Endothelial cell (in vitro differentiated cells): Measurements from ENCODE around the gene FGF11. TPM values are rescaled to one million over a fixed set of nuclear protein-coding genes. Genes with fewer than 3 reads are reported as not detected.

Source experiments
- DNase-seq: peaks from one replicate; pipeline ENCODE4 v3.0.0; 2021; ENCODE audit warnings: low spot score
- H3K27ac Mint-ChIP-seq: one replicate; pipeline ENCODE4 v1.8.0; 2021; ENCODE audit warnings: mixed read lengths, inconsistent platforms; ENCODE audit not compliant: unreplicated experiment
- H3K27me3 Mint-ChIP-seq: one replicate; pipeline ENCODE4 v1.8.0; 2021; ENCODE audit warnings: mild to moderate bottlenecking, moderate library complexity, mixed read lengths, inconsistent platforms; ENCODE audit not compliant: unreplicated experiment
- H3K36me3 Mint-ChIP-seq: one replicate; pipeline ENCODE4 v1.8.0; 2021; ENCODE audit warnings: mild to moderate bottlenecking, low read depth, mixed read lengths, inconsistent platforms; ENCODE audit not compliant: unreplicated experiment
- H3K4me1 Mint-ChIP-seq: one replicate; pipeline ENCODE4 v1.8.0; 2021; ENCODE audit warnings: mild to moderate bottlenecking, mixed read lengths, inconsistent platforms; ENCODE audit not compliant: unreplicated experiment
- H3K4me3 Mint-ChIP-seq: one replicate; pipeline ENCODE4 v1.8.0; 2021; ENCODE audit warnings: mild to moderate bottlenecking, mixed read lengths, inconsistent platforms; ENCODE audit not compliant: unreplicated experiment
- H3K9me3 Mint-ChIP-seq: one replicate; pipeline ENCODE4 v1.8.0; 2021; ENCODE audit warnings: mixed read lengths, inconsistent platforms; ENCODE audit not compliant: unreplicated experiment
- total RNA-seq: library from RNA; stranded (reverse); fragmentation: NEBNext Ultra II Directional; extraction: Animal tissue kit (Norgen Biotek cat#: 25700); gene quantifications from one replicate; pipeline ENCODE4 v1.2.1, GENCODE V29; 2021; ENCODE audit not compliant: unreplicated experiment
- TF ChIP-seq, protein P1 (sequence below): fragments of 200-600 bp; sonication (generic); IDR thresholded peaks from one replicate; pipeline ENCODE4 v1.5.0; 2021; ENCODE audit warnings: antibody characterized with exemption; ENCODE audit not compliant: unreplicated experiment

Gene FGF11
- total RNA-seq, 1 donor from 2014 or later = 19.7 TPM

DNA sequence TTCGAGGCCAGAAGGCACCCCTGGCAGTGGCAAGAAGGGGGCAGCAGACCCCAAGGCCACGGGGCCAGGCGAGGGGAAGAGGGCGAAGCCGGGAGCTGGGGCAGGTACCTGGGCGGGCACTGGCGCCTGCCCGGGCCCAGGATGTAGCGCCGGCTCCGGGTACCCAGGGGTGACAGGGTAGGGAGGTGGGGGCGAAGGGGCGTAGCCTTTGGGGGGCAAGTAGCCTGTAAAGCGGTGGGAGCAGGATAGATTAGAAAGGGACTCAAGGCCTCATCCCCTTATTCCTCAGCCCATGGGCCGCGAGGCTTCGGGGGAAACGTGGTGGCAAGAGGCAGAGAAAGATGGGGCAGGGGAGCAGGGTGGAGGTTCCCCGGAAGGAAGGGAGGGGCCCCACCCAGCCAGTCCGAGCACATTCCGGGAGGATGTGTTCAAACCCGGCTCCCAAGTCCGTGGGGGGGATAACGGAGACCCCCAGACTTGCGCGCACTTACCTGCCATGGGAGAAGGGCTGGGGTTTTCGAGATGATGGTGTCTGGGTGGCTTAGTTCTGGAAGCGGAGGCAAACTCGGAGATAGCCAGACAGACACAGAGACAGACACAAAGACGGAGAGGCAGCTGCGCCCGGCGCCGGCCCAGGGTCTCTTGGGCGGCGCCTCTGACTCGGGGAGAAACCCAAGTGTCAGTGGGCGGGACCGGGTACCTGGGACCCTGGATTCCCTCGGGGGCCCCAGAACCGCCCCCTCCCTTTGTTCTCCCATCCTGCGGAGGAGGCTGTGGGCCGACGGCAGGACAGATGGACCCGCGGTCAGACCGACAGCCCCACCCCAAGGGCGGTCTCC lies 45.5 kb upstream of the FGF11 start:
- Mint-ChIP-seq H3K27me3 (peaks cover 15% of the 10 kb centered on the region), H3K27ac (no peak overlapping the region), H3K36me3 (peaks cover 13% of the 10 kb centered on the region), H3K9me3 (no peaks in the 10 kb centered on the region), H3K4me1 (peaks cover 40% of the 10 kb centered on the region), H3K4me3 (peak overlapping the region; percentile 93)
- DNase-seq = no peak
- TF ChIP-seq, protein P1, sequence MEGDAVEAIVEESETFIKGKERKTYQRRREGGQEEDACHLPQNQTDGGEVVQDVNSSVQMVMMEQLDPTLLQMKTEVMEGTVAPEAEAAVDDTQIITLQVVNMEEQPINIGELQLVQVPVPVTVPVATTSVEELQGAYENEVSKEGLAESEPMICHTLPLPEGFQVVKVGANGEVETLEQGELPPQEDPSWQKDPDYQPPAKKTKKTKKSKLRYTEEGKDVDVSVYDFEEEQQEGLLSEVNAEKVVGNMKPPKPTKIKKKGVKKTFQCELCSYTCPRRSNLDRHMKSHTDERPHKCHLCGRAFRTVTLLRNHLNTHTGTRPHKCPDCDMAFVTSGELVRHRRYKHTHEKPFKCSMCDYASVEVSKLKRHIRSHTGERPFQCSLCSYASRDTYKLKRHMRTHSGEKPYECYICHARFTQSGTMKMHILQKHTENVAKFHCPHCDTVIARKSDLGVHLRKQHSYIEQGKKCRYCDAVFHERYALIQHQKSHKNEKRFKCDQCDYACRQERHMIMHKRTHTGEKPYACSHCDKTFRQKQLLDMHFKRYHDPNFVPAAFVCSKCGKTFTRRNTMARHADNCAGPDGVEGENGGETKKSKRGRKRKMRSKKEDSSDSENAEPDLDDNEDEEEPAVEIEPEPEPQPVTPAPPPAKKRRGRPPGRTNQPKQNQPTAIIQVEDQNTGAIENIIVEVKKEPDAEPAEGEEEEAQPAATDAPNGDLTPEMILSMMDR = no peak

DNA sequence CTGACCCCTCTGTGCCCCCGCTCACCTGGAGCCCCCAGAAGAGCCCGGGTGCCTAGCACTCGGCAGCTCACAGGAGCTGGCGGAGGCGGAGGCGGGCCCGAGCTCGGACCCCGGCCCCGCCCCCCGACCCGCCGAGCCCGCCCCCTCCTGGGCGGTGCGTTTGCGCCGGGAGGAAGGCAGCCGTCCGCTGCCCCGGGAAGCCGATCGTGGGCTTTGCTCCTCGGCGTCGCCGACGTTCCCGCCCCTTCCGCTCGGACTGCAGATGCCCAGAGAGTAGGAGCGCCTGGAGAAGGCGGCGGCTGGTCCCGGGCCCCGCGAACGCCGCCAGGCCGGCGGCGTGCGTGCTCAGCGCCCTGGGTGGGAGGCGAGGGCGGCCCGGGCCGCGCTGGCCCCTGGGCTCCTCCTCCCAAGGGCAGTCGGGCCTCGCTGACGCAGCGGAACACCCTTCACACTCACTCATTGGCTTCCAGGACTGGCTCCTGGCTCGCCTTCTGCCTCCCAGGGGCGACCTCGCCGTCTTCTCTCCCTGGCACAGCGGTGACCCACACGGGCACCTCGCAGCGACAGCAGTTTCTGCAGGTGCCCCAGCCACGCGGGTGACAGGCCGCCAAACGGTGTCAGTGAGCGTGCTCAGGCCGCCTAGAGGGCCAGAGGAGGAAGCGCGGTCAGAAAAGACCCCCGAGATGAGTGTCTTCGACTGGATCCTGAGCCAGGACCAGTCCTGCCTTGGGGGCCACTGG lies 44.7 kb upstream of the FGF11 start, which contains the start of gene PLSCR3:
Gene PLSCR3, minus strand, starts transcription at position 74 of the 740 bp plus-strand sequence. CDS start 415 bp downstream, outside the sequence.
- Mint-ChIP-seq H3K27ac (peak within 1 kb of the TSS; percentile 85), H3K4me1 (peaks cover 35% of the 10 kb centered on the region), H3K9me3 (no peaks in the 10 kb centered on the region), H3K36me3 (peaks cover 7% of the 10 kb centered on the region), H3K4me3 (peak within 1 kb of the TSS; percentile 95), H3K27me3 (peaks cover 13% of the 10 kb centered on the region)
- TF ChIP-seq, protein P1 = peak; percentile 45
- peak; percentile 85 for DNase-seq

DNA sequence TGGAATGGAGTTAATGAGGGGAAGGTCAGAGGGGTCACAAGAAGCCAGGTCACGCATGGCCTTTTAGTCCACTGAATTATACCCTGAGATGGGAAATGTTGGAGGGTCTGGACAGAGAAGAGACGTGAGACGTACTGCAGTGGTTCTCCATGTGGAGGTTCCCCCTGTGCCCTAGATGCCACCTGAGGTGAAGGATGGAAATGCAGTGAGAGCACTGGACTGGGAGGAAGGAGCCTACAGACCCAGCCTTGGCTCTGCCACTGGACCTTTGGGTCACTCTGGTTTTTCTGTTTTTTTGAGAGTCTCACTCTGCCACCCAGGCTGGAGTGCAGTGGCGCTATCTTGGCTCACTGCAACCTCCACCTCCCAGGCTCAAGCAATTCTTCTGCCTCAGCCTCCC lies 43.2 kb upstream of the FGF11 start:
- peaks cover 22% of the 10 kb centered on the region for H3K4me1 Mint-ChIP-seq
- H3K9me3 Mint-ChIP-seq = no peaks in the 10 kb centered on the region

DNA sequence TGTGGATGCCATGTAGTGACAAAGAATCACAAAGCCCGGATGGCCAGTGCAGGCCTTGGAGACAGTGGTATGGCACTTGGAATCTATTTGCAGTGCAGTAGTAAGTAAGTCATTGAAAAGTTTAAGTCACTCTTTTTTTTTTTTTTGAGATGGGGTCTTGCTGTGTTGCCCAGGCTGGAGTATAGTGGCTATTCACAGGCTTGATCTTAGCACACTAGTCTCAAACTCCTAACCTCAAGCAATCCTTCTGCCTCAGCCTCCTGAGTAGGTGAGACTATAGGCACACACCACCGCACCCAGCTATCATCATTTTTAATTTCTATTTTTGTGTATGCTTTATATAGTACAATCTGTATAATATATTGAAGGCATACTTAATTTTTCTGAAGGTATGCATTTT lies 40.7 kb upstream of the FGF11 start:
- TF ChIP-seq, protein P1 = no peak
- Mint-ChIP-seq H3K4me3 (no peak overlapping the region), H3K9me3 (no peaks in the 10 kb centered on the region), H3K36me3 (no peaks in the 10 kb centered on the region), H3K27me3 (peaks cover 5% of the 10 kb centered on the region), H3K4me1 (peaks cover 17% of the 10 kb centered on the region), H3K27ac (no peak overlapping the region)
- no peak for DNase-seq

More for the DNA sequence above, 43.2 kb upstream of the FGF11 start:
- no peak for DNase-seq
- TF ChIP-seq, protein P1 = no peak
- Mint-ChIP-seq H3K27ac (no peak overlapping the region), H3K4me3 (no peak overlapping the region), H3K36me3 (no peaks in the 10 kb centered on the region), H3K27me3 (peaks cover 10% of the 10 kb centered on the region)
